H1 (cell line): ENCODE results near the gene STX16. TPM values are rescaled to one million over a fixed set of nuclear protein-coding genes. Genes with fewer than 3 reads are reported as not detected.

Source experiments
- CTCF ChIA-PET: fragments of 300-600 bp; sonication (Branson Sonifier 250); formaldehyde crosslinking; loops from one replicate; lab custom pipeline; 2021; ENCODE audit not compliant: partially characterized antibody; lab: Charles Lee
- POLR2A ChIA-PET: fragments of 300-600 bp; sonication (Branson Sonifier 250); formaldehyde crosslinking; loops from one replicate; lab custom pipeline; 2021; ENCODE audit warnings: inconsistent platforms; ENCODE audit not compliant: partially characterized antibody; lab: Charles Lee
- DNase-seq, 2 experiments: peaks; one replicate each; pipeline versions ENCODE4 v3.0.0 to v3.0.0-alpha.2; 2010 to 2022; ENCODE audit warnings: low spot score in 2 of 2, low read depth in 1 of 2, mixed read lengths in 1 of 2
- FAIRE-seq: peaks from 2 replicates; lab custom pipeline; 2011; peaks lifted over from hg19 to GRCh38; lab: Jason Lieb, UNC
- H2AFZ ChIP-seq: 2 replicates; pipeline ENCODE4 v1.8.1; 2012; ENCODE audit warnings: low read length, inconsistent platforms
- H2AK5ac ChIP-seq: 2 replicates; pipeline ENCODE4 v1.6.1; 2013; ENCODE audit warnings: low read depth, low read length
- H2BK120ac ChIP-seq: replicated peaks from 2 replicates; pipeline ENCODE3; 2013; ENCODE audit warnings: low read depth, low read length, inconsistent platforms
- H2BK12ac ChIP-seq: 2 replicates; pipeline ENCODE4 v1.6.1; 2013; ENCODE audit warnings: low read depth, low read length
- H2BK15ac ChIP-seq: 2 replicates; pipeline ENCODE4 v1.6.1; 2013; ENCODE audit warnings: low read length
- H2BK20ac ChIP-seq: 2 replicates; pipeline ENCODE4 v1.6.1; 2013; ENCODE audit warnings: low read length
- H2BK5ac ChIP-seq: 2 replicates; pipeline ENCODE4 v1.6.1; 2013; ENCODE audit warnings: low read depth, low read length
- H3K14ac ChIP-seq: 2 replicates; pipeline ENCODE4 v1.6.1; 2013; ENCODE audit warnings: inconsistent platforms; ENCODE audit not compliant: insufficient read length
- H3K18ac ChIP-seq: 2 replicates; pipeline ENCODE4 v1.6.1; 2013; ENCODE audit warnings: low read length; ENCODE audit errors: extremely low read depth
- H3K23ac ChIP-seq: 2 replicates; pipeline ENCODE4 v1.6.1; 2013; ENCODE audit warnings: inconsistent platforms; ENCODE audit not compliant: insufficient read length
- H3K23me2 ChIP-seq: 2 replicates; pipeline ENCODE4 v1.6.1; 2013; ENCODE audit warnings: low read depth, low read length
- H3K27ac ChIP-seq: 2 replicates; pipeline ENCODE4 v1.6.1; 2011; ENCODE audit warnings: low read depth, low read length, inconsistent platforms
- H3K27me3 ChIP-seq, 4 experiments: replicated peaks in 1 of 4; 1 replicate in 1 of 4; 2 replicates in 3 of 4; pipeline versions ENCODE4 v1.6.1 to v1.8.1; 2011 to 2013; ENCODE audit warnings: low read length in 3 of 4, mild to moderate bottlenecking in 3 of 4, inconsistent platforms in 2 of 4, mixed read lengths in 2 of 4, moderate library complexity in 1 of 4; ENCODE audit not compliant: control insufficient read depth in 3 of 4, insufficient read depth in 3 of 4; ENCODE audit errors: extremely low read depth in 1 of 4
- H3K36me3 ChIP-seq, 4 experiments: 2 replicates each; pipeline versions ENCODE4 v1.6.1 to v1.8.1; 2011 to 2013; ENCODE audit warnings: mild to moderate bottlenecking in 4 of 4, low read length in 3 of 4, moderate library complexity in 2 of 4, control low read depth in 1 of 4, inconsistent platforms in 1 of 4; ENCODE audit not compliant: insufficient read depth in 4 of 4, control insufficient read depth in 2 of 4
- H3K4ac ChIP-seq: replicated peaks from 2 replicates; pipeline ENCODE3; 2013; ENCODE audit warnings: low read length, low read depth, mixed read lengths, inconsistent platforms; ENCODE audit not compliant: insufficient read length
- H3K4me1 ChIP-seq, 4 experiments: replicated peaks in 1 of 4; 1 replicate in 1 of 4; 2 replicates in 3 of 4; pipeline versions ENCODE4 v1.6.1 to v1.8.1; 2011 to 2013; ENCODE audit warnings: low read length in 3 of 4, inconsistent platforms in 2 of 4, mixed read lengths in 1 of 4; ENCODE audit not compliant: insufficient read depth in 4 of 4, control insufficient read depth in 3 of 4
- H3K4me2 ChIP-seq, 2 experiments: 2 replicates each; pipeline versions ENCODE4 v1.6.1 to v1.8.1; 2011 to 2013; ENCODE audit warnings: low read depth in 2 of 2, low read length in 2 of 2, control low read depth in 1 of 2, inconsistent platforms in 1 of 2, mild to moderate bottlenecking in 1 of 2; ENCODE audit not compliant: insufficient read depth in 1 of 2
- H3K4me3 ChIP-seq, 4 experiments: fragments of 200-600, 300-600 bp in 1 of 4; sonication (generic), shearing (Covaris generic), sonication (Bioruptor Twin) in 1 of 4; 2 replicates each; pipeline versions ENCODE4 v1.5.1 to v1.8.1; 2011 to 2016; ENCODE audit warnings: low read length in 4 of 4, low read depth in 3 of 4, control low read depth in 2 of 4, inconsistent platforms in 2 of 4, mild to moderate bottlenecking in 2 of 4, mixed read lengths in 1 of 4, moderate library complexity in 1 of 4; ENCODE audit not compliant: insufficient read depth in 2 of 4; ENCODE audit errors: extremely low read depth in 1 of 4
- H3K56ac ChIP-seq: replicated peaks from 2 replicates; pipeline ENCODE3; 2013; ENCODE audit warnings: low read depth, mild to moderate bottlenecking, mixed read lengths, low read length, inconsistent platforms; ENCODE audit not compliant: insufficient read length
- H3K79me1 ChIP-seq: 2 replicates; pipeline ENCODE4 v1.6.1; 2013; ENCODE audit warnings: low read depth, low read length, control low read depth
- H3K79me2 ChIP-seq, 2 experiments: 2 replicates each; pipeline versions ENCODE4 v1.6.1 to v1.8.1; 2012 to 2013; ENCODE audit warnings: low read length in 2 of 2, mild to moderate bottlenecking in 2 of 2, inconsistent platforms in 1 of 2; ENCODE audit not compliant: insufficient read depth in 2 of 2, control insufficient read depth in 1 of 2
- H3K9ac ChIP-seq, 4 experiments: replicated peaks in 1 of 4; 1 replicate in 1 of 4; 2 replicates in 3 of 4; pipeline versions ENCODE4 v1.6.1 to v1.8.1; 2011 to 2013; ENCODE audit warnings: low read depth in 3 of 4, low read length in 3 of 4, control low read depth in 2 of 4, mild to moderate bottlenecking in 2 of 4, moderate library complexity in 2 of 4, inconsistent platforms in 1 of 4; ENCODE audit errors: extremely low read depth in 1 of 4
- H3K9me3 ChIP-seq, 2 experiments: 2 replicates each; pipeline versions ENCODE4 v1.6.1 to v1.8.1; 2012 to 2013; ENCODE audit warnings: mild to moderate bottlenecking in 2 of 2, moderate library complexity in 2 of 2, control low read depth in 1 of 2, inconsistent platforms in 1 of 2, low read depth in 1 of 2, low read length in 1 of 2, mixed read lengths in 1 of 2; ENCODE audit not compliant: insufficient read depth in 2 of 2
- H4K20me1 ChIP-seq, 2 experiments: replicated peaks in 1 of 2; 2 replicates each; pipeline versions ENCODE3 to v1.8.1; 2011 to 2013; ENCODE audit warnings: inconsistent platforms in 2 of 2, low read length in 2 of 2, mild to moderate bottlenecking in 1 of 2; ENCODE audit not compliant: insufficient read depth in 2 of 2, control insufficient read depth in 1 of 2
- H4K5ac ChIP-seq: 2 replicates; pipeline ENCODE4 v1.6.1; 2013; ENCODE audit warnings: low read length, low read depth, mixed read lengths, inconsistent platforms; ENCODE audit not compliant: insufficient read length
- H4K8ac ChIP-seq: 2 replicates; pipeline ENCODE4 v1.8.0; 2013; ENCODE audit warnings: mild to moderate bottlenecking, moderate library complexity, low read length, inconsistent platforms; ENCODE audit not compliant: insufficient read depth; ENCODE audit errors: extremely low read depth
- H4K91ac ChIP-seq: replicated peaks from 2 replicates; pipeline ENCODE3; 2013; ENCODE audit warnings: low read length, mixed read lengths, inconsistent platforms; ENCODE audit not compliant: insufficient read length
- ASH2L ChIP-seq: fragments of 200-600, 300-600 bp; sonication (generic); IDR thresholded peaks from one replicate; pipeline ENCODE4 v1.7.1; 2017; ENCODE audit warnings: low read length
- BRCA1 ChIP-seq: IDR thresholded peaks from 2 replicates; pipeline ENCODE4 v1.6.1; 2012; ENCODE audit warnings: low read depth, low read length, improper control_type of control experiment
- CTBP2 ChIP-seq: IDR thresholded peaks from 2 replicates; pipeline ENCODE4 v1.7.0; 2011; ENCODE audit warnings: borderline replicate concordance, mild to moderate bottlenecking, moderate library complexity, mixed read lengths, low read length; ENCODE audit not compliant: insufficient read depth, insufficient read length
- HDAC6 ChIP-seq: IDR thresholded peaks from one replicate; pipeline ENCODE4 v1.7.1; 2012; ENCODE audit warnings: low read depth, mild to moderate bottlenecking, inconsistent platforms, low read length, moderate library complexity
- KDM4A ChIP-seq: IDR thresholded peaks from one replicate; pipeline ENCODE4 v1.7.1; 2012; ENCODE audit warnings: low read depth, mild to moderate bottlenecking, moderate library complexity, low read length, inconsistent platforms; ENCODE audit not compliant: severe bottlenecking
- PHF8 ChIP-seq: fragments of 200-600 bp; sonication (generic); conservative IDR thresholded peaks from 2 replicates; pipeline ENCODE4 v1.7.1; 2012; ENCODE audit warnings: low read depth, mild to moderate bottlenecking, inconsistent platforms, low read length, moderate library complexity
- SRF ChIP-seq: IDR thresholded peaks from 2 replicates; pipeline ENCODE4 v1.6.1; 2011; ENCODE audit warnings: mild to moderate bottlenecking, low read depth, low read length, moderate library complexity
- TCF12 ChIP-seq: IDR thresholded peaks from 2 replicates; pipeline ENCODE4 v1.6.1; 2011; ENCODE audit warnings: low read depth, mild to moderate bottlenecking, low read length
- WGBS, 2 experiments: shearing (Covaris generic) in 1 of 2; methylation state at CpG; one replicate each; pipeline versions ENCODE4 v1.1.6 to v1.1.7; 2013 to 2015; ENCODE audit warnings: low lambda C conversion rate in 2 of 2, mixed read lengths in 2 of 2, inconsistent platforms in 1 of 2, low coverage in 1 of 2, missing lambda C conversion rate in 1 of 2; ENCODE audit not compliant: insufficient replicate concordance in 2 of 2, insufficient coverage in 1 of 2, insufficient read length in 1 of 2; ENCODE audit errors: extremely low coverage in 1 of 2, missing lambda C conversion rate in 1 of 2; 5-methylcytosine and 5-hydroxymethylcytosine counted together
- polyA plus RNA-seq, 7 experiments: library from polyadenylated mRNA; depleted of rRNA in 3 of 7; stranded (reverse) in 5 of 7; unstranded in 2 of 7; fragments of >200 nt in 5 of 7; fragments of 200-250 nt in 2 of 7; gene quantifications; 1 replicate in 5 of 7; 2 replicates in 1 of 7; 4 replicates in 1 of 7; pipeline versions ENCODE4 v1.2.1 to v1.2.3, GENCODE V29; 2011 to 2013; ENCODE audit warnings: missing spikeins in 2 of 7, mixed read lengths in 2 of 7
- total RNA-seq: library from RNA; stranded (reverse); fragmentation: NEBNext Ultra II Directional; extraction: Animal tissue kit (Norgen Biotek cat#: 25700); gene quantifications from 2 replicates; pipeline ENCODE4 v1.2.1, GENCODE V29; 2021
- TF ChIP-seq, protein P1 (sequence below): IDR thresholded peaks from 2 replicates; pipeline ENCODE4 v1.6.1; 2012; ENCODE audit warnings: low read length, inconsistent platforms

STX16 gene
- total and polyA plus RNA-seq, 2 of the 8 experiments (the other 6 are each of a cell fraction or from before 2014, with no cell fraction given), result 45.2 to 61.6 TPM

DNA sequence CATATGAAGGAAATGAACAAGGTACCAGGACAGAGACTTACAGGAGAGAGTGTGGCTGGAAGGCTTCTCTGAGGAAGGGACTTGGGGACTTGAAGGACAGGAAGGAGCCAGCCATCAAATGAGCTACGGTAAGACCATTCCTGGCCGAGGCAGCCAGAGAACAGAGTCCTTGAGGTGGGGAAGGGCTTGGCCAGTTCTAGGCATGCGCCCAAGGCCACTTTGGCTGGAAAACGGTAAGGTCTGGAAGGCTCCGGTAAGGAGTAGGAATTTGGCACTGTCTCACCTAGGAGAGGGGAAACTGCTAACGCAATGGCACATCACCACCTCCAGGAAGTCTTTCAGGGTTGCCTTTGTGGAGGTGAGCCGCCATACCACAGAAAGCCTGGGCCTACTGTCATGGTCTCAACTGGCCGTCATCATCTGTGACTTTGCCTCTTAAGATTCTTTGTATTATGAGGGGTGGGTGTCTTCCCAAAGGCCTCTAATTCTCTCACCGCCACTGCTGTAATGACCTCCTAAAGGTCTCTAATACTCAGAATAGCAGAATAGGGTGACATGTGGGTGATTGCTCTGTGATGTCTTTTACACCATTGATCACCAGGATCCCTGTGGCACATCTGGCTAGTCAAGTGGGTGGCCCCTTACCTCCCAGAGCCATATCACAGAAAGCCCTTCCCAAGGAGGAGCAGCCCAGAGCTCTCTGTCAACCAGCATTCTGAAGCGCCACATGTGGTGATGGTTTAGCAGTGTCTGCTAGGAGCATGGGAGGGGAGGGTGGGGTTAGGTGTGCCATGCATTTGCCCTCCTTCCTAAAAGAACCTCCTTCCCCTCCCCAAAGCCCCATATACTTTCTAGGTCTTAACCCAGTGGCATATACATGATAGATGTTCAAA is 17.7 kb upstream of the STX16 start:
- Histone ChIP-seq H3K4me2 (no peak overlapping the region), H3K18ac (no peak overlapping the region), H2BK120ac (no peak overlapping the region), H3K23me2 (no peaks in the 10 kb centered on the region), H2AK5ac (no peak overlapping the region), H4K20me1 (no peaks in the 10 kb centered on the region), H3K4me1 (peaks cover 0 to under 1% (median 0%) of the 10 kb centered on the region in 4 experiments; a peak in 1 of 7 replicates), H2BK12ac (peak overlapping the region; percentile 60; the same call in 1 of the 2 replicates), H3K36me3 (no peaks in the 10 kb centered on the region), H3K9ac (no peak overlapping the region), H3K14ac (no peak overlapping the region), H3K79me2 (no peaks in the 10 kb centered on the region), H2BK15ac (0 out of 2 replicates have a peak overlapping the region, but pooled peaks have one; percentile 16), H3K9me3 (no peaks in the 10 kb centered on the region), H3K79me1 (no peaks in the 10 kb centered on the region), H4K5ac (no peak overlapping the region), H2BK20ac (no peak overlapping the region), H4K91ac (no peak overlapping the region), H3K4me3 (no peak overlapping the region), H3K4ac (no peak overlapping the region), H3K27me3 (no peaks in the 10 kb centered on the region; a peak in 1 of 7 replicates), H2AFZ (no peak overlapping the region), H4K8ac (no peak overlapping the region), H3K27ac (no peak overlapping the region), H3K56ac (no peak overlapping the region), H2BK5ac (no peak overlapping the region), H3K23ac (no peak overlapping the region)
- DNase-seq (no peak), FAIRE-seq (no peak)
- 86% methylated on average over 10 of the region's 10 CpGs; no CpG with 5 or more reads in 1 of the 2 experiments for WGBS, 2 experiments
- ChIA-PET CTCF (interaction anchor here (0.6 to 1.4 kb wide), 4 partner anchors 11 to 89 kb away, joined by 3 read pairs; partner anchors contain the start of gene STX16), POLR2A (no interaction called here)
- no peak for TF ChIP-seq HDAC6
- TF ChIP-seq ASH2L, result no peak
- no peak for TF ChIP-seq TCF12
- no peak for TF ChIP-seq PHF8
- no peak for TF ChIP-seq KDM4A
- no peak for TF ChIP-seq SRF
- TF ChIP-seq CTBP2, result no peak
- TF ChIP-seq, protein P1, sequence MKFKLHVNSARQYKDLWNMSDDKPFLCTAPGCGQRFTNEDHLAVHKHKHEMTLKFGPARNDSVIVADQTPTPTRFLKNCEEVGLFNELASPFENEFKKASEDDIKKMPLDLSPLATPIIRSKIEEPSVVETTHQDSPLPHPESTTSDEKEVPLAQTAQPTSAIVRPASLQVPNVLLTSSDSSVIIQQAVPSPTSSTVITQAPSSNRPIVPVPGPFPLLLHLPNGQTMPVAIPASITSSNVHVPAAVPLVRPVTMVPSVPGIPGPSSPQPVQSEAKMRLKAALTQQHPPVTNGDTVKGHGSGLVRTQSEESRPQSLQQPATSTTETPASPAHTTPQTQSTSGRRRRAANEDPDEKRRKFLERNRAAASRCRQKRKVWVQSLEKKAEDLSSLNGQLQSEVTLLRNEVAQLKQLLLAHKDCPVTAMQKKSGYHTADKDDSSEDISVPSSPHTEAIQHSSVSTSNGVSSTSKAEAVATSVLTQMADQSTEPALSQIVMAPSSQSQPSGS, result no peak
- TF ChIP-seq BRCA1, result no peak
